ENCODE data around the gene ADGB.
"Not testable (repeated sequence)": the region's sequence is repeated elsewhere in the genome, so short reads cannot be mapped to it uniquely, and the experiment has no call there.

The ADGB gene

GRCh38 chr6:146813554-146813953 lies 214.8 kb downstream of the ADGB start:
- H3K9ac ChIP-seq (ENCODE audit: low read length): no peak overlapping the region
- no peaks in the 10 kb centered on the region for H3K9me2 ChIP-seq (replicated peaks; ENCODE audit: insufficient read depth, low read length)
- H3K4me2 ChIP-seq (ENCODE audit: low read depth, low read length, poor library complexity, severe bottlenecking): no peak overlapping the region
- no peaks in the 10 kb centered on the region for H3K9me3 ChIP-seq (ENCODE audit: insufficient read depth, low read length)
- H3F3A ChIP-seq (ENCODE audit: insufficient read depth): no peaks in the 10 kb centered on the region
- no peaks in the 10 kb centered on the region for H3K36me3 ChIP-seq (ENCODE audit: low read length)
- H3K27me3 ChIP-seq (ENCODE audit: low read length): no peaks in the 10 kb centered on the region
- no peak overlapping the region for H2AFZ ChIP-seq (ENCODE audit: low read depth, low read length, severe bottlenecking)
- H3K27ac ChIP-seq (ENCODE audit: low read depth, low read length): no peak overlapping the region
- H3K79me2 ChIP-seq (ENCODE audit: insufficient read depth, low read length): no peaks in the 10 kb centered on the region
- TF ChIP-seq EZH2phosphoT487 (conservative IDR thresholded peaks at IDR 0.05; ENCODE audit: low read length) (no peak), CTCF (IDR thresholded peaks at IDR 0.05; ENCODE audit: insufficient read depth, low read length, poor library complexity, severe bottlenecking) (no peak)
- H4K20me1 ChIP-seq (ENCODE audit: low read depth, low read length): no peaks in the 10 kb centered on the region
- no peak overlapping the region for H3K4me3 ChIP-seq (ENCODE audit: insufficient read depth, low read length, poor library complexity, severe bottlenecking)

- Histone ChIP-seq H3K9ac (ENCODE audit: low read length) (no peak overlapping the region), H3K9me2 (replicated peaks; ENCODE audit: insufficient read depth, low read length) (no peaks in the 10 kb centered on the region), H4K20me1 (ENCODE audit: low read depth, low read length) (no peaks in the 10 kb centered on the region), H3K4me2 (ENCODE audit: low read depth, low read length, poor library complexity, severe bottlenecking) (no peak overlapping the region), H3K36me3 (ENCODE audit: low read length) (no peaks in the 10 kb centered on the region), H3K9me3 (ENCODE audit: insufficient read depth, low read length) (no peaks in the 10 kb centered on the region), H3K4me3 (ENCODE audit: insufficient read depth, low read length, poor library complexity, severe bottlenecking) (no peak overlapping the region), H3K79me2 (ENCODE audit: insufficient read depth, low read length) (no peaks in the 10 kb centered on the region), H3K27me3 (ENCODE audit: low read length) (no peaks in the 10 kb centered on the region), H2AFZ (ENCODE audit: low read depth, low read length, severe bottlenecking) (no peak overlapping the region), H3F3A (ENCODE audit: insufficient read depth) (no peaks in the 10 kb centered on the region), H3K27ac (ENCODE audit: low read depth, low read length) (no peak overlapping the region)
- TF ChIP-seq EZH2phosphoT487 (conservative IDR thresholded peaks at IDR 0.05; ENCODE audit: low read length) (no peak), CTCF (IDR thresholded peaks at IDR 0.05; ENCODE audit: insufficient read depth, low read length, poor library complexity, severe bottlenecking) (no peak)
Measured at GRCh38 chr6:146814148-146814750, 215.5 kb downstream of the ADGB start.

- H3K36me3 ChIP-seq (ENCODE audit: low read length); H3K79me2 ChIP-seq (ENCODE audit: insufficient read depth, low read length); H3F3A ChIP-seq (ENCODE audit: insufficient read depth); H4K20me1 ChIP-seq (ENCODE audit: low read depth, low read length); H3K4me3 ChIP-seq (ENCODE audit: insufficient read depth, low read length, poor library complexity, severe bottlenecking); H2AFZ ChIP-seq (ENCODE audit: low read depth, low read length, severe bottlenecking); H3K9ac ChIP-seq (ENCODE audit: low read length); H3K9me2 ChIP-seq (replicated peaks; ENCODE audit: insufficient read depth, low read length); H3K27ac ChIP-seq (ENCODE audit: low read depth, low read length); H3K9me3 ChIP-seq (ENCODE audit: insufficient read depth, low read length); H3K27me3 ChIP-seq (ENCODE audit: low read length); H3K4me2 ChIP-seq (ENCODE audit: low read depth, low read length, poor library complexity, severe bottlenecking): not testable (repeated sequence)
Measured at GRCh38 chr6:146815511-146816462, 217.0 kb downstream of the ADGB start.
